Measurements from ENCODE around the gene CTTNBP2.

Gene CTTNBP2

DNA sequence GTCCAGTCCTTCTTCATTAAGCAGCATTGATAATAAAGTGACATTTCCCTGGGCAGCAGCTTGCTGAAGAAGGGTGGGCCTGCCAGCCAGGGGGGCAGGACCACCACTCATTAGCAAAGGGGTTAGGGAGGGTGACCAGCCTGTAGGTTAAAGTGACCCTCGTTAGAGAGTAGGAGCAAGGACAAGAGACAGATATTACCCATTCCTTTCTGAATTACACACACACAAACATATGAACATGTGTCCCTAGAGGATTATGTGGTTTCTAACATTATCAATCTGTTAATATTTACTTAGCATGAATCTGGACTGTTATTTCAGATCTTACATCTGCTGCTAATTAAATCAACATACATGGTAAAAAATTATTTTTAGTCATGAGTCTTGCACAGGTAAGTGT is 88.9 kb downstream of the CTTNBP2 start:
- DNase-seq, result no peak

DNA sequence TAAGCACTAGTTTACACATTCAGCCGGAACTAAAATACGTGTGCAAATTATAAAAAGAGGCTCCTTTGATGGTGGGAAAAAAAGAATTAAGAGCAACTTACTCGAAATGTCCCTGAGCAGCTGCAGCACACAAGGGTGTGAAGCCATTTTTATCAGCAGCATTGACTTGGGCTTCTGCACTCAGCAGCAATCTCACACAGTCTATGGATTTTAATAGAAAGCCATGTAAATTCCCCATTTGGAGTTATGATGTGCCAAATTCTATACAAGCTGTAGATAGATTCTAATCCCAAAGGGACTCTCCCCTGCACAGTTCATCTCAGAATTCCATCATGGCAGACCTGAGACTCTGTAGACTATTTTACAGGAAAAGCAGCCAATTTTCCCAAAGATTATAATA is 90.5 kb downstream of the CTTNBP2 start:
- DNase-seq, result no peak

DNA sequence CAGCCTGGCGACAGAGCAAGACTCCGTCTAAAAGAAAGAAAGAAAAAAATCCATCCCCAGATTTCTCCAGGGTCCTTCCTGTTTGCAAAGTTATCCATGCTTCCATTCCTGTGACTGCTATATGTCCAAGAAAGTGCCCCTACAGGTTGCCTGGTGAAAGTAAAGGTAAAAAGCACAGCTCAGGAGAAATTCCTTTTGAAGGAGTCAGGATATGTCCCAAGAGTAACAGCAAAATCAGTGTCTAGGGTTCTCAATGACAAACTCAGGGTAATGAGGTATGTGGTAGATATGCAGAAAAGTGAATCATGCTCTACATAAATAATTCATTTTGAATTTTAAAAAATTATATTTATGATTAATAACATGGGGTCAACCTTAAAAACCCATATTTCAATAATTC is 91.5 kb downstream of the CTTNBP2 start:
- no peak for DNase-seq

DNA sequence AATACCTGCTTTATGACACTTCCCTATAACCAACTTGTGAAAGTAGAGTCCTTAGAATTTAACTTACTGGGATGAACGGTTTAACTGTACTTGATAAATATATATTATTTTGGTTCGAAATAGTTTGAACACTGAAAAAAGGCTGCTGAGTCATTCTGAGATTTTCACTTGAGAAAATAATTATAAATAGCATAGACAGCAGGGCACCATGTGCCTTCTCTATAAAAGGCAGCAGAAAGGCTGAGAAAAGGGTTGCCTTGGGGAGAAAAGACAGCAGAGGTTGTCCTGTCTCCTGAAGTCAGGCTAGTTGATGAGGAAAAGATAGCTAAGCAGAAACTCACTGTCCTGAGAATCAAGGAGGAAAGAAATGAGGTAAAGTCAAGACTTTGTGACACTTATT is 92.4 kb downstream of the CTTNBP2 start:
- DNase-seq, result no peak

DNA sequence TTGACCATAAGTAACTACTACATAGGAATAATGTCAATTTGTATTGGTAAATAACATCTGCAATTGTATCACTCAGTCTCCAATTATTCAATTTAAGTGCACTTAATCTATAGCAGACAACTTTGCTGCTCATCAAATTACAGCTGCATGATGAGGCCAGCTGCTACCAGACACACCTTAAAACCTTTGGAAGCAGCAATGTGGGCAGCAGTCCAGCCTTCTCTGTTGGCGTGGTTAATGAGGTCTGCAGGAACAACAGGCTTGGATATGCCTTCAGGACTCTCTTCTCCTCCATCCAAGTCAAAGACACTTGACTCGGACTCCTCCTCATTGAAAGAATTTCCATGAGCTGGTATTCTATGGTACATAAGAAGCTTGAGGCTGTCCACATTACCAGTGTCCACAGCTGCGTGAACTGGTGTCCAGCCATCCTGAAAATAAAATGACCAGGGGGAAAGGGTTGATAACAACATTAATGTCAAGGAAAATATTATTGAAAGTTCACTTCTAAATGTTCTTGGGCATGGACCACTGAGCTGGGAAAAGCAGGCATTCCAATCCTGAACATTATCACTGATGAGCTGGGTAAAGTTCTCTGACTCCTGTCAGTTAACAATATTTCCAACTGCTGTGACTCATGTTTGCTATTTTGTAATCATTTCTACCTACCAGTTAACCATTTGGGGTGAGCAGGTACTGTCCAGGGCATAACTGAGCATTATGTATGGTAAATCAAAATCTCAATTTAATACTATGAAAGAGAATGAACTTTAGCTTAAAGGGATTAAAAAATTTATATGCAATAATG is 95.7 kb downstream of the CTTNBP2 start:
- DNase-seq, result no peak

DNA sequence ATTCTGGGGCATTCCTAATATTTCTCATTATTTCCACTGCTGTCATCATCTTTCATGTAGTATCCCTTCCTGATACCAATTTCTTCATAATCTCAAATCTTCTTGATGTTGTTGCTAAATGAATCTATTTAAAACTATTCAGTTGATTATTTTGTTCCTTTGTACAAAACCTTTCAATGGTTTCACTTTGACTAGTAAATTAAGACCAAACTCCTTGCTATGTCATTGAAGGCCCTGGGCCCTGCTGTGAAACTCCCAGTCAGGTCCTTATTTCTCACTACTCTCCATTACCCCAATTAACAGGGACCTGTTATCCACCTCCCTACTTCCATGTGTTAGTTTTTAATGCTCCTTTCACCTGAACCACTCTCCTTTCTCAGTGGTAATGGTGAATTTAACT is 97.0 kb downstream of the CTTNBP2 start:
- no peak for DNase-seq

DNA sequence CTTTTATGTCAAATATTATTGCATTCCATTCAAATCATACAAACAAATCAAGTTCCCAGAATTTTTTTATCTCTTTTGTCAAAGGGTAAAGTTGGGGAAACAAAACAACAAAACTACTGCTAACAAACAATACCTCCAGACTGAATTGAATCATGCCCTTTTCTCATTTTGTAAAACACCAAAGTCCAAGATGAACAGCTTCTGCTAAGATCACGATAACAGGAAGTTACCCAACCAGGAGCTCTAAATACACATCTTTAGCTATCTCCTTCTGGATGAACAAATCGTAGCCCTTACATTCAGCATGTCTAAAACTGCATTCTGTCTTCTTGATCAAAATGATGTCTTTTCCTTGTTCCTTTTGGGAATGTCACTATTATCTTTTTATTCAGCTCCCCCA is 97.4 kb downstream of the CTTNBP2 start:
- no peak for DNase-seq

DNA sequence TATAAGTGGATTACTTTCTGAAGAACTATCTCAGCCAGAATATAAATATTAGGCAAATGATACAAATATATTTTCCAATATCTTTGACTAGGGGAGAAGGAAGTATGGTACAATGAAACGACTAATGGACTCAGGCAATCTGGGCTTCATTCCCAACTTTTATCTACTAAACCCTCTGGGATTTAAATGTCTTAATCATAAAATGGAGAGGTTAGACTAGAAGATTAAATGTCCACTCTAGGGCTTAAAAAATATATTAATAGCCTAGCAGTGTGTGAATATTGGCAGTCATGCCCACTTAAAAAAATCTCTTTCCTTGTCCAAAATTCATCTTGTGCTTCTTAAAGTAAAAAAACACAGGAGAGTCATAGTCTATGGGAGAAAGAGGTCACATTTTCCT is 98.3 kb downstream of the CTTNBP2 start:
- no peak for DNase-seq

DNA sequence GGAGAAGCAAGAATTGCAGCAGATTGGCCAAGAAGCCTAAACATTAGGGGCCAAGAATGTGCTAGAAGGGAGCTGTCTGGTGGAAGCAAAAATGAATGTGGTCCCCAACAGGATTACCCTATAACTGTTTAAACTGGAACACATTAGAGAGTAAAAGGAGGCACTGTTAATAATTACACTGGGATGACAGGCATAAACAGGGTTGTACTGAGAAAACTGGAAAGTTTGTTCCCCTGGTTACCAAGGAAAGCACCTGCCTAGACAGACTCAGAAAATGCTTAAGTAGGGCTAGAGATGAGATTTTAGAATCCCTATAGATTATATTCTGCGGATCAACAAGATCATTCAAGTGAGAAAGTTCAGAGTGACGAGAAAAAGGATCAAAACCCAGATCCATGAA is 100.8 kb downstream of the CTTNBP2 start:
- DNase-seq, result no peak

DNA sequence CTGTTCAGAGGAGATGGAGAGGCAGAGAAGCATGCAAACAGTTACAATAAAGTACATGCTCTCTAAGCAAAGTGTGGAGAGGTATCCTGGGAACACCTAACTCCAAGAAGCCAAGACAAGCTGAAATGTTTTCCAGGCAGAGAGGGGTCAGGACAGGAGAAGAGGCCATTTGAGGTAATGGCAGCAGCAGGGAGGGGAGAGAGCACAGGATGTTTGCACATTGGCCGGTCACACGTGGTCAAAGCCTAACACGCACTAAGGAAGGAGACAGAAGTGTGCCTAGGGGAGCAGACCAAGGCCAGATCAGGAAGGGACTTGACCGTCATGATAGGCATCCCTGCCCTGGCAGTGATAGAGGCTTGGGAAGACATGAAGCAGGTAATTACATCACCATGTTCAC is 101.5 kb downstream of the CTTNBP2 start:
- no peak for DNase-seq

DNA sequence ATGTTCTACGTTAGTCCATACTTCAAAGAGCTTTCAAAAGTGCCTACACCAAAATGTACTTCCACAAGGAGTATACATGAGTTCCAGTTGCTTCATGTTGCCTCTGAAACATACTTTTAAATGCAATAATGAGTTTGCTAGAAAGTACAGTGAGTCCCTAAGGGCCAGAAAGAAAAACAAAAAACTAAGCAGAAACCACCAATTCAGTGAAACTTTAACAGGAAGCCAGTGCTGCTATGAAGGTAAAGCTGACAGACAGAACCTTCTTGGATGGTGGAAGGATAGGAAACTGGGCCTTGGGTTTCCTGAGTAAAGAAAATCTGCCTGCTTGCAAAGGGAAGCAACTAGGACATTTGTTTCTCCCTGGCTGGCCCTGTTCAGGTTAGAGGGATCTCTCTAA is 104.2 kb downstream of the CTTNBP2 start:
- DNase-seq, result no peak

DNA sequence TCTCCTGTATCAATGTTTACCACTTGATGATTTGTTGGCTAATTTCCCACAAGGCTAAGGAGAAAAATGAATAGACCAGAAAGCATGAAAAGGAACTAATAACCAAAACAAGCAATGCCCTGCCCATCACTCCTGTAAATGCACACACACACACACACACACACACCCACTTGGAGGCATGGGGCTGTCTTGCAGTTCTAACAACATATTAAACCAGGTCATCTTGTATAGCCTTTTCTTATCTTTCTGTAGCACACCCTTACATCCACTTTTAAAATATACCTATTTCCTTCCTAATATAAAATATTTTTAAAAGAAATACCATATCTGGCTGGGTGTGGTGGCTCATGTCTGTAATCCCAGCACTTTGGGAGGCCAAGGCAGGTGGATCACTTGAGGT is 105.3 kb downstream of the CTTNBP2 start:
- DNase-seq, result no peak

DNA sequence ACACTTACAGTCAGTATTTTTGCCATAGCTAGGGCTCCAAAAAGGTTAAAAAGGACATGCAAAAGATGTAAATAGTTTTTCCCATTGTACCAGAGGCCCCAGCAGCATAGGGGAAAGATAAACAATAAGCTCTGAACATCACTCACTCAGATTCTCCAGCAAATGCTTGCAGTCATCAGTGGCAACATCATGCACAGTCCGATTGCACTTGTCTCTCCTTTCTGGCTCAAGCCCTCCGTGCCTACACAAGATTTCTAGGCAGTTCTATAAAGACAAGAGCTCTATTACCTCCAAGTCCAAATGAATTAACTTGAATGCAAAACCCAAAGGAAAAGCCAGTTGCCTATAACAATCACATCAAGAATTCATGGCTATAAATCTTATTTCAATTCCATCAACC is 106.3 kb downstream of the CTTNBP2 start:
- no peak for DNase-seq

DNA sequence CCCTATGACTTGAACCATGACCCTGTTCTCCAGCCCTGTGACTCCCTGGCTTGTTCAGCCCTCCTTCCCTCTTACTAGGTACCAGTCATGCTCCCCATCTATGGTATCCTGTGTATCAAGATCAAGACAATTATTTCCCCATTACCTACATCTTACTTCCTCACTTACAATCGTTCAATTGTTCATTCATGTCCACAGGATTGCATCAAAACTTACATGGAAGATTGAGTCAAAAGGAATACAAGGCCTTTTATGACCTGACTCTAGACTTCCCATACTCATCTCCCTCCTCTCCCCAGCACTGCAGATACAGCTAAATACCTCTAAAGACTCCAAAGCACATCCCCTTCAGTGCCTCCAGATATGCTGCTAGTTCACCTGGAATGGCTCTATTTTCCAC is 109.2 kb downstream of the CTTNBP2 start:
- no peak for DNase-seq

DNA sequence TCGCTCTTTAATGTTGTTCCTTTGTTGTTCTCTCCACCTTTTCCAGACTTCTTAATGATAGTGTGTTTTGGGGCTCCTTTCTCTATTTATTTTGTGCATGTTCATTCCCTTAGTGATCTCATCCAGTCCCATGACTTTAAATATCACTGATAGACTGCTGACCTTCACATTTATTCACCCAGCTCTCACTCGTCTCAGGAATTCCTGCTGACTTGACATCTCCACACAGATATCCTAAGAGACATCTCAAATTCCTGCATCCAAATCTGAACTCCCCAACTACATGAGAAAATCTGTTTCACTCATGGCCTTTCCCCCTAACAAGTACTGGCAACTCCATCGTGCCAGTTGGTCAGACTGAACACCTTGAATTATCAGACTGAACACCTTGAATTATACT is 111.2 kb downstream of the CTTNBP2 start:
- DNase-seq, result no peak

DNA sequence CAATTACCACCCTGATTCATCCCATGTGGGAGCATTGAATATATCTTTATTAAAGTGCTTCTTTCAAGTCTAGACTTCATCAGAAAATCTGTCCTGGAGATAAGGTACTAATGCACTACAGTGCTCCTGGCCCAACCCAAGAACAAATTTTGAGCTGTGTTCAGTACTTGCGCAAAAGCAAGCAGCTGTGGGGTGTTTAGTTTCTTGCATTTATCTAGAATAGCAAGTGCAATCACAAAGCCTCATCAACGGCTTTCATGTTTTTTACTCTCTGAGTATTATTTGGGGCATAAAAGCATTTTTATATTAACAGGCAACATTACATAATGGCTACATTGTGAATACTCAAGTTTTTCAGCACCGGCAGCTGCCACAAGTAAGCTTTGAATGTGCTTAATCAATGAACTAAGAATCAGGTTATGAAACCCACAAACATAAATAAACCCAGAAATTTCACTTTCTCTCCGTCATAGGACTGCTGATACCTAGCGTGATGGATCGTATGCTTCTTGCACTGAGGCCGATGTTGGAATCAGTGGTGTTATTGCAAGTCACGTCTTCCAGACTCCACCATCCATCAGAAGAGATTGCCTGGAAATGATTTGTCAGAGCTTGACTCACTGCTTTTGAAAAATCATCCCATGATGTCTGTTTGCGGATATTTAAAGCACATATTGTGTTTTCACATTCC is 113.1 kb downstream of the CTTNBP2 start:
- no peak for DNase-seq

DNA sequence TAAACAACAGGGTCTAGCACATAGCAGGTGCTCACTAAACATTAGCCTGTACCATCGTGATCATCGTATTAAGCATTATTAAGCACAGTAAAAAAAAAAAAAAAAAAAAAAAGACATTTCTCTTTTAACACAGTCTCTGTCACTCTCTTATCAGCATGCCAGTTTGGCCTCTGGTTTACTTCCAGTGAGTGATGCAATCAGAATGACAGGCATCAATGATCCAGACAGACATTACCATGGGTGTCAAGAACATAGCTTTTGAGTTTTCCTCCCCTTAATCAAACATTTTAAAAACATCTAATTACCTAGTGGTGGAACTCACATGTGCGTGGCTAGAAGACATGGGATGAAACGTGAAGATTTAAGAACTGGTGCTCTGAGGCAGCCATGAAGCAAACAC is 115.8 kb downstream of the CTTNBP2 start:
- no peak for DNase-seq

DNA sequence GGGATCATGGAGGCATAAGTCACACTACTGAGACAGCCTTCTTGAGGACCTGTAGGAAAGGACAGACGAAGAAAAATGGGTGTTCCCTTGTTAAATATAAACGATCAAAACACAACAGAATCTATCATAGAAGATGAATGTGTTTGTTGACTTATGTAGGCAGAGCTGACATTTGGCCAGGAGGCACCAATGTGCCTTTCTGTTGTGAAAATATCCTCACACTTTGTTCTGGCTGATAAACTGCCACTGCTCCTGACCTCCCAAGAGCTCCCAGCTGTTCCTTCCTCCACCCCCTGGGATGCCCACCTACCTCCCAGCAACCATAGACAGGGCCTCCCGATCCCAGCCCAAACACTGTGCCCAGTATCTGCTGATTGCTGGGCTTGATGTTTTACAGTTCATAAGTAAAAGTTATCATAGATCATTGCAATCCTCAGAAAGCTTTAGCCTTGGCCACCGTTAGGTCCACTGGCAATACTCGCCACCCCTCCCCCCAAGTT is 116.6 kb downstream of the CTTNBP2 start:
- no peak for DNase-seq

DNA sequence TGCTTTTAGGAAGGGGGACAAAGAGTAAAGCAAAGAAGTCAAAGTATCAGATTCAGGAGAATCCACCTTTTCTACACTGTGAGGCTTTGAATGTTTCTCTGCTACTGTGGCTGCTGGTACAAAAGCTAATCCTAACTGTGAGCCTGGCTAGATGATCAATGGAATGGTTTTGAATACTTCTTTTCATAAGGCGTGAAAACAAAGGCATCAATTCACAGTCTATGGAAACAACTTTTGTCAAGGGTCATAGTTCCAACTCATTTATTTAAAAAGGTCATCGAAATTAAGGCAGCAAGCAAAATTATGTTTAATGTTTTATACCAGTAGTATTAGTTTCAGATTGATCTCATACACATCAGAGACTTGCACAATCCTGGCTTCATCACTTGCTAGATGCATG is 118.1 kb downstream of the CTTNBP2 start:
- no peak for DNase-seq

DNA sequence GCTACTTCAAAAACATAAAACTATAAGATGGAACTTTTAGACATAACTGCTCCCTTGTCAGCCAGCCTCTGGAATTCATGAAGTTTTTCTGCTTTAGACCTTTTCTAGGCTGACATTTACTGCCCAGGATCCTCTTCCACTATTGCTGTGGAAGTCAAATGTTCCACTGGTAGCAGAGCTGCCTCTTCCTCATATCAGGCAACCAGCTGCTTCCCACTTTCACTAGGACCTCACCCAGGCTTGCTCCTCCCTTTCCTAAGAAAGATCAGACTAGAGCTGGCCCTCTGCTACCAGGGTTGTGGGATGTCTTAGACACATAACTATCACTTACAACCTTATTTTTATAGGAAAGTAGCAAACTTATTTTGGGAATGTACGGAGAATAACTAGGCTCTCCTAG is 121.5 kb downstream of the CTTNBP2 start:
- no peak for DNase-seq

DNA sequence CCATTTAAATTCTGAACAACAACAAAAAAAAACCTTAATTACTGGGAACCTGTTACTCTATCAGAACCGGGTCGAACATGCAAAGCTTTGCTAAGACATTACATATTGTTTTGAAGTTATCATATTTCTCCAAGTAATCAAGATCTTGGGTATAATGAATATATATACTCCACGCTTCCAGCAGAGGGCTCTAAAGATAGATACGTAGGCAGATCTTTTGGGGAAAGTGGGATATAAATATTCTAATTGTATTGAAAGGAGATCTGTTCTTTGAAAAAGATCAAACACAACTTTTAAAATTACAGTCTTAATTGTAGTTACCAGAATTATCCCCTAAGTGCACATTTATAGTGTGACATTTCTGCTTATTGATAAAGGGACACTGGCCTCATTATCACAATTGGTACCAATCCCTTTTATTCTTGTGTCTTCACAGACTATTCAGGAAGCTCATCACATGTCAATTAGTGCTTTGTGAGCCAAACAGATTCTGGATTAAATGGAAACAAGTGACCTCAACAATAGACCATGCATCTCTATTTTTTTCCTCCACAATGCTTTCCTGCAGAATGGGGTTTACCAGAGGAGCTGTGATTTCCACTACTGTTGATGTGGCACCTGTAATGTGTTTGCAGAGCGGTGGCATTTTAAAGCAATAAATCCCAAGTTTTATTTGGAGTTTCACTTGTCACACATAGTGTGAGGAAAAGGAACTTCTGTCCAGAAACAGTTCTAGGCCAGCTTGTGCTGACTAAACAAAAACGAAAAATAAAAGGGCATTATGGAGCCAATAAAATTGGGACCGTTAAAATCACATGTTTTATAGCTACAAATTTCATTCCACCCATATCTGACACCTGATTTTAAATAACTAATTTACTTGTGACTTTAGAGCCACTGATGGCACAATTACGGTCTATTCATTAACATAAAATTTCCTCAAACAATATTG is 122.4 kb downstream of the CTTNBP2 start:
- DNase-seq, result no peak

DNA sequence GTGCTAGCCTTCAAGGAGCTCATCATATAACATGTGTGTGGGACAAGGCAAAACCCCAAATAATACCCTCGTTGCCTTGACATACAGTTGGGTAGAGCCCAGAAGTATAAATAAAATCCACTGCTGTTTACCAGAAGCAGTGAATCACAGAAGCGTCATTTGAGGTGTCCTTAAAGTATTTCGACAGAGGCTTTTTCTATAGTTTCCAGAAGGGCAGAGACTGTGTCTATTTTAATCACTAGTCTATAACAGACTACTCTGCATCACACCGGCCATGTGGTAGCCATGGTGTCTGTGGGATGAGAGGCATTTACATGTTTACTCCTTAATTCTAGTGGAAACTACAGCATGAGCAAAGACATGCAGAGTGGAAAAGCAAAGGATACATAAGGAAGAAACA is 131.3 kb downstream of the CTTNBP2 start:
- DNase-seq, result no peak

DNA sequence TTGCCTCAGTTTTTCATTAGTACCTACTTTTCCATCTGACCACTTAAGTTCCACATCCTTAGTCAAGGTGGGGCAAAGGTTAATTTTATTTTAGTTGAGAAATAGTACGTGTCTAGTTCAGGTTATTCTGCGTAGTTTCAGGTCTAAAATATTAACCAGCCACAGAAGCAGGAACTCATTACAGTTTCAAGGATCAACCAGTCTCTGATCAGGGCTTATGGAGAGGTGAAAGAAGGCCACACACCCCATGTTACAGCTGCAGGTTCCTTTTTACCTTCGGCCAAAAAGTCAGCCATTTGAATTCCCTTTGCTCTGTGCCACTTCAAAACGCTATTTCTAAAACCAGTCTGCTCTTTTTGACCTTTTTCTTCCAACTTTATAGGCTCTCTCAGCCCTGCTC is 134.2 kb downstream of the CTTNBP2 start:
- no peak for DNase-seq
